GM18858 (cell line): Measurements from ENCODE around the gene DMRT2.

Source experiments
- ATAC-seq: cut with Tn5 transposase; IDR thresholded peaks from one replicate; pipeline ENCODE4 v1.9.1; 2021; ENCODE audit not compliant: unreplicated experiment

DMRT2 gene

DNA sequence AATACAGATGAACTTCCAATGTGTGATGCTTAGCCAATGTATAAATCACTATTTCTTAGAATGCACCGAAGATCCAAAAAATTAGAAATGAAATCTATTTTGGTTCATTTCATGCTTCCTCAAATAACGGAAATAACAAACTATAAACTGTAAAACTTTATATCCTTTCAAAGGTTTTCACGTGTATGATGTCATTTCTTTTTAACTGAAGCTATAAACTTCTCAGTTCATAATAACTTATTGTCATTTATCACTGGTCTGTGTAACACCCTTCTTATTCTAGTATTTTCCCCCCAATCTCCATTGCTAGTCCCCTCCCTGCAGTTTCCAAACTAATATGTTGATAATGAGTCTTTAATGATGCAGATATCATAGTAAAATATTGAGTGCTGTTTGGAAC is 36.4 kb downstream of the DMRT2 start:
- no peak for ATAC-seq

DNA sequence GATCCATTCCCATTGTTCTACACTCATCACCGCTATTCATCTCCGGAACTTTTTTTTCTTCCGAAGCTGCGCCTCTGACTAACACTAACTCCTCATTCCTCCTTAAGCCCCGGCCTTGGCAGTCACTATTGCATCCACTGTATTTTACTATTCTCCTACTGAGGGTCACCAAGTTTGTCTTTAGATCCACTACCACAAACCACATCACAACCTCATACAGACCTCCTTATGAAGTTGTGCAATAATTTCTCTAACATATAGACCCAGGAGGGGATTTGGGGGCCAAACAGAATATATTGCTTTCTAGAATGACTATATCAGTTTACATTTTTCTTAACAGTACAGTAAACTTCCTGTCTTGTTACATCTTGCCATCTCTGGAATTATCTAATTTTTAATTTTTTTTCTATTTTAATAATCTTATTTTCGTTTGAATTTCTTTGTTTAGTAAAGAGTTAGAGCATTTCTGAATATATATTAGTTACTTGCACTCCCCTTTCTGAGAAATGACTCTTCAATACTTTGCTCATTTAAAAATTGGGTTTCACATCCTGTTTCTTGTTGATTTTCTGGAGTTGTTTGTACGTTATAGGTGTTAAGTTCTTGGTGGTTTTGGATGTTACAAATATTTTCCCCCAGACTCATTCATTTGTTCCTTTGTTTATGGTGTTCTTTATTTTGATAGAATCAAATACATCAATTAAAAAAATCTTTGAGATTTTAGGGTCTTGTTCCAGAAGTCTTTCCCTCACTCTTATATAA is 37.1 kb downstream of the DMRT2 start:
- ATAC-seq: peak; percentile 73

DNA sequence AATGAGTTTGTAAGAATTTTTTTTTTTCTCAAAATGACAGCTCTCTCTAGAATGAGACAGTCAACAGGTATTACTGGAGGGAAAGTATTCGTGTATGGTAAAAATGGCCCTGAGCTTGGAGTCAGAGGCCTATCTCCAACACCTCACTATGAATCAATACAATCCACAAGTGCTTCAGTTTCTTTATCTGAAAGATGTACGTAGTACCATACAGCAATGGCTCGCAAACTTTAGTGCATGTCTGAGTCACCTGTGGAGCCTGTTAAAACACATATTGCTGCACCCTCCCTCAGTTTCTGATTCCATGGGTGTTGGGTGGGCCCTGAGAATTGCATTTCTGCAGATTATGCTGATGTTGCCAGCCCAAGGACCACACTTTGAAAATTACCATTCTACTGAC is 44.6 kb downstream of the DMRT2 start:
- no peak for ATAC-seq

DNA sequence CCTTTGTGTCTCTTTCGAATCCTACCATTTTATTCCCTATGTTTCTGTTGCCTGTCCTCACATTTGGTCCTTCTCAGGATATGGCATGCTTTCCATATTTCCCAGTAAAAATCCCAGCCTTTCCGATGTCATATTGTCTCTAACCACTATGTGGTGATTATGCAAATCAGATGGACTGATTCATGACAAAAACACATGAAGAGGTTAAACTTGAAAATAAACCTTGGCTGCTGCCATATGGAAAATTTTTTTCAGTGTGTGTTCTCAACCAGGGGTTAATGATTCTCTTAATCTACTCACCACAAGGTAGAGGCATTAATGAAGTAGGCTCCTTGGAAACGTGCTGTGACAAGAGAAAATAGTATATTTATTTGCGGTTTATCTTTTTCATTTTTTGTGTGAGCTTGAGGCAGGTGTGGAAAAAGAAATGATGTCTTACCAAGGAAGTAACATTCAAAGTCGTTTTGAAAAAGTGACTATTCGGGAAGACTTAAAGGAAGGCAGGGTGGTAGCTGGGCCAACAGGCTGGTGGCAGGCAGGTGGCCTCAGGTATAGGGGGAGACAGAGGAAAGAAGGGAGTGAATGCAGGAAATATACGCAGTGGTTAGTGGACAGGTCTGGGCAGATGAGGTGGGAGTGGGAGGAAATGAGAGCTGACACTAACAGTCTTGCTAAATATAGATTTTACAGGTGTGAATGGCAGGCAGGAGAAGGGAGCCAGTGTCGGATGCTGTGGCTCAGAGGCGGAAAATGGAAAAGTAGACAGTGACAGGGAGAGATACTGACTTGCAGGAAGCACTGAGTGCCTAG is 46.2 kb downstream of the DMRT2 start:
- ATAC-seq: no peak

DNA sequence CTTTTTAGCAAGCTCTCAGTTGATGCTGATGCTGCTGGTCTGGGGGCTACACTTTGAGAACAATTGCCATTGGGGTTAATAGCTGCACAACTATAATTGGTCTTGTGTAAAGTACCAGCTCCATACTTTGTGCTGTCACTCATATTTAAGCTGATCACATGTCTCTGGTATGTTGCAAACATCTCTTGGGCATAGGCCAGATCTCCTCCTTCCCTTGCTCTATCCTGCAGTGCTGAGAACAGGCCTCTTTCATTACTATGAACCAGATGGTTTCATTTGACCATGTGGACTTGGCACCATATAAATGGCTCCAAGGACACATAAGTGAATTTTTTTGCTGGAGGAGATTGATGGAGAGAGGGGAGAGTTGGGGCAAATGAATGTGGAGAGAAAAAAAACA is 48.4 kb downstream of the DMRT2 start:
- no peak for ATAC-seq

DNA sequence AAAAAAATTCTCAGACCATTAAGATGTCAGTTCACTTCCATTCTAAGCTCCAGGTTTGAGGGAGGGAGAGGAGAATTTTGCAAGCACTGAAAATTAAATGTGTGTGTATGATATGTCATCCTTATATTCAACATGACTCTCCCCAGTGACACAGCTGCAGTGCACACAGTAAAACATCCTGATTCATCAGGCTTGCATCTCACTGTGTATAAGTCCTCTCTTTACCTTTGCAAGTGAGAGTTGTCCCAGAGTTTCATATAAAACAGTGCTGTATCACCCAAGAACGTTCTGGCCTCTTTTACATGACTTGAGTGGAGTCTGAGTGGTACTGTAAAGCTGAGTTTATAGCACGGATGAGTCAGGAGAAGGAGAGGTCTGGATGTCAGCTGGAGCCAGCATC is 50.0 kb downstream of the DMRT2 start:
- no peak for ATAC-seq

DNA sequence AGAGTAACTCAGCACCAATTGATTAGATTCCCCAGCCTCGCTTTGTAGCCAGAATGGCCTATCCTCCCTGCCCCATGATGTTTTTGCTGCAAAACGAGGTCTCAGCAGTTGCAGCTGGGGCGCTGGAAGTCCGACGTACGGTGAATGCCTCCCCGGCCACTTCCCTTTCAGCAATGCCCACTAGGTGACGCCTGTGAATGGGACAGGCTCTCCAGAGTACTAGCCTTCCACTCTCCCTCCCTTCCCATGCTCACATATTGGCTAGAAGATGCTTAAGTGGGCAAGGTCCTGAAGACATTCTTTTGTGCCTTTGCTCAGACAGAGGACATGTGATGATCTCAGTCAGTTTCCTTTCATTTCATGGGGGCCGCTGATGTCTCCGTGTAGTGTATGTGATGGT is 50.8 kb downstream of the DMRT2 start:
- ATAC-seq: no peak

DNA sequence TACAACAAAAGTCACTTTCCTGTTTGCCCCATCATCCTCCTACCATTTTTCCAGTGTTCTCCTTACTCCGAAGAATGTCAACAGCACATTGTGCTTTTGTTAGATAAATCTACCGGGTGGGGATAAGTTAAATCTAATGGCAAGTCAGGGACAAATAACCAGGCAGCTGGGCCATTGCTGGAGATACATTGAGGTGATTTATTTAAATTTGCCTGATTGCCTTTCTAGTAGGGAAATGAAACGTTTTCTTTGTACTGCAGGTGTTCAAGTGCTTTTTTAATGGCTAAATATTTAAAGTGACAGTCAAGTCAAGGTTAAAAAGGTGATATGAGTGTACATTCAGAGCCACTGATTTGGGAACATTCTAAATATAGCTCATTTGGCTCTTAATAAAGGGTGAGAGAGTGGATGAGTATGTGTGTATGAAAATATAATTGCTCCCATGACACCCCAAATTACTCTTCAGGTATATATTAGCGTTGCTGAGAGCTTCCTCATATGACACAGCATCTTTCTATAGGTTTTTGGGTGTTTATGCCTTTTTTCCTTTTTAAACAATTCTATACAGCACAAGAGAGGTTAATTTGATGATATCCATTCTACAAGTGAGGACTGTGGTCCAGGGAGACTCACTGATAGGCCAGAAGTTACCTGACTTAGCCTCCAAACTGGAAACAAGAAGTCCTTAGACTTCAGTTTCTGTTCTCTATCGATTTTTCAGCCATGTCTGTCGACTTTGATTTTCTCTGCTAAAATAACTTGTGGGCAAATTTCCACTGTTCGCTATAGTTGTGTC is 51.9 kb downstream of the DMRT2 start:
- no peak for ATAC-seq

DNA sequence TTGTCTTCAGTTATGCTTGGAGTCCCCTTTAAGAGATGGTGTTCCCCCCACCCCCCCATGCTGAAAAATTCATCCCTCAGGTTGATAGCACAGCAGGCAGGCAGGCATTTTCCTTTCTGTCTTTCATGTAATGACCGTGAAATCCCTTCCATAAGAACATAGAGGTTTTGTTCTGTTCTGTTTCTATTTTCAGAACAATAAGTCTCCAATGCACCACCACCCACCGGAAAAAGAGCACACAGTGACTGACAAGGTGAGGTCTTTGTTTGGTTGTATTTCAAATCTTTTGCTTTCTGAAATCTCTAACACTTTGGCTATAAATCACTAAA is 52.4 kb downstream of the DMRT2 start:
- no peak for ATAC-seq
